Measurements from ENCODE around the gene BBC3. TPM values are rescaled to one million over a fixed set of nuclear protein-coding genes. Genes with fewer than 3 reads are reported as not detected.
A peak's percentile ranks its signal among the peaks of the same experiment; 100 is the strongest.

BBC3 gene
- total RNA-seq, 1 donor from 2014 or later, result 11.5 TPM

DNA sequence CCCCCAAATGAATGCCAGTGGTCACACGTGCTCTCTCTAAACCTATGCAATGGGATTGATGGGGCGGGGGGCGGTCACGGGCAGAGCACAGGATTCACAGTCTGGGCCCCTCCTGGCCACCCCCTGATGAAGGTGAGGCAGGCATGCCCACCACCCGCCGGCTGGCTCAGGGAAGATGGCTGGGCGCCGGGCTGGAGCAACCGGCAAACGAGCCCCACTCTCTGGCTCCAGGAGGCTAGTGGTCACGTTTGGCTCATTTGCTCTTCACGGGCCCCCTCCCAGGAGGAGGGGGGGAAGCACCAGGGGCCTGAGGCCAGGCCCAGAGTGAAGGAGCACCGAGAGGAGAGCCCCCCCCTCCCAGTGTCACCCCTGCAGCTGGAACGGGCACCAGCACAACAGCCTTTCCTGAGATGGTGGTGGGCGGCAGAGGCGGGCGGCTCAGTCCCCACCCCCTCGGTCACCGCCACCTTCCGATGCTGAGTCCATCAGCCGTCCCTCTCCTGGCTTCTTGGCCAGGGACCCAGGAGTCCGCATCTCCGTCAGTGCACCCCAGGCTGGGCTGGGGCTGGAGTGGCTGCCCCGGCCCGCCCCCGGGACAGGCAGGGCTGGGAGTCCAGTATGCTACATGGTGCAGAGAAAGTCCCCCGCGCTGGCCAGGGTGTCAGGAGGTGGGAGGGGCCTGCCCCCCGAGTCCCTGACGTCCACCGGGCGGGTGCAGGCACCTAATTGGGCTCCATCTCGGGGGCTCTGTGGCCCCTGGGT, 9.7 kb downstream of the BBC3 start:
- TF ChIP-seq, protein P1, sequence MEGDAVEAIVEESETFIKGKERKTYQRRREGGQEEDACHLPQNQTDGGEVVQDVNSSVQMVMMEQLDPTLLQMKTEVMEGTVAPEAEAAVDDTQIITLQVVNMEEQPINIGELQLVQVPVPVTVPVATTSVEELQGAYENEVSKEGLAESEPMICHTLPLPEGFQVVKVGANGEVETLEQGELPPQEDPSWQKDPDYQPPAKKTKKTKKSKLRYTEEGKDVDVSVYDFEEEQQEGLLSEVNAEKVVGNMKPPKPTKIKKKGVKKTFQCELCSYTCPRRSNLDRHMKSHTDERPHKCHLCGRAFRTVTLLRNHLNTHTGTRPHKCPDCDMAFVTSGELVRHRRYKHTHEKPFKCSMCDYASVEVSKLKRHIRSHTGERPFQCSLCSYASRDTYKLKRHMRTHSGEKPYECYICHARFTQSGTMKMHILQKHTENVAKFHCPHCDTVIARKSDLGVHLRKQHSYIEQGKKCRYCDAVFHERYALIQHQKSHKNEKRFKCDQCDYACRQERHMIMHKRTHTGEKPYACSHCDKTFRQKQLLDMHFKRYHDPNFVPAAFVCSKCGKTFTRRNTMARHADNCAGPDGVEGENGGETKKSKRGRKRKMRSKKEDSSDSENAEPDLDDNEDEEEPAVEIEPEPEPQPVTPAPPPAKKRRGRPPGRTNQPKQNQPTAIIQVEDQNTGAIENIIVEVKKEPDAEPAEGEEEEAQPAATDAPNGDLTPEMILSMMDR (IDR thresholded peaks at IDR 0.05), result no peak
- intact Hi-C loops (cut with micrococcal nuclease), result loop anchor here (10.0 kb wide), 1 partner anchor 436 kb away; the partner anchor contains the start of gene SLC1A5
- Mint-ChIP-seq H3K4me1 (peaks cover 4% of the 10 kb centered on the region), H3K27me3 (no peaks in the 10 kb centered on the region), H3K27ac (no peak overlapping the region), H3K9me3 (no peaks in the 10 kb centered on the region), H3K4me3 (no peak overlapping the region), H3K36me3 (ENCODE audit: low read depth) (no peaks in the 10 kb centered on the region)
- POLR2A ChIA-PET, result no interaction called here
- no peak for DNase-seq
- CTCF ChIA-PET, result interaction anchor here (2.2 kb wide), 1 partner anchor 23 kb away, joined by 7 read pairs; no protein-coding TSS in a partner anchor
- no peak for ATAC-seq (ENCODE audit: low read depth)

DNA sequence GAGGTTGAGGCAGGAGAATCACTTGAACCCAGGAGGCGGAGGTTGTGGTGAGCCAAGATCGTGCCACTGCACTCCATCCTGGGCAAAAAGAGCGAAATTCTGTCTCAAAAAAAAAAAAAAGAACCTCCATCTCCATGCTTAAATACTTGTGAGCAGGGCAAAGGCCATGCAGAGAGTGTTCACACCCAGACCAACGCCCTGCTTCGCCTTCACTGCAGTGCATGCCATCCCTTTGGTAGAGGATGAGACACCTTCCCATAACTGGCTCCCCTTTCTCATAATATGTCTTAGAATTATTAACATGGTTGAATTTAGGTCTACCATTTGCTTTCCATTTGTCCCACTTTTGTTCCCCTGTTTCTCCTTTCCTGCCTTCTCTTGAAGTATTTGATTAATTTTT, 15.4 kb downstream of the BBC3 start:
- Mint-ChIP-seq H3K4me1 (peaks cover 4% of the 10 kb centered on the region), H3K27me3 (no peaks in the 10 kb centered on the region), H3K4me3 (no peak overlapping the region), H3K27ac (no peak overlapping the region), H3K36me3 (ENCODE audit: low read depth) (peaks cover 3% of the 10 kb centered on the region), H3K9me3 (no peaks in the 10 kb centered on the region)
- ChIA-PET POLR2A (interaction anchor here (0.6 to 1.1 kb wide), 3 partner anchors 10 to 41 kb away, joined by 3 to 4 read pairs (median 3); partner anchors contain the start of gene CCDC9), CTCF (interaction anchor here (0.9 to 10.0 kb wide), 2 partner anchors 10 to 30 kb away, joined by 3 to 378 read pairs; no protein-coding TSS in a partner anchor)
- ATAC-seq (ENCODE audit: low read depth) (no peak), DNase-seq (no peak)
- intact Hi-C loops (cut with micrococcal nuclease), result no loop called here
- TF ChIP-seq, protein P1 (IDR thresholded peaks at IDR 0.05), result no peak

DNA sequence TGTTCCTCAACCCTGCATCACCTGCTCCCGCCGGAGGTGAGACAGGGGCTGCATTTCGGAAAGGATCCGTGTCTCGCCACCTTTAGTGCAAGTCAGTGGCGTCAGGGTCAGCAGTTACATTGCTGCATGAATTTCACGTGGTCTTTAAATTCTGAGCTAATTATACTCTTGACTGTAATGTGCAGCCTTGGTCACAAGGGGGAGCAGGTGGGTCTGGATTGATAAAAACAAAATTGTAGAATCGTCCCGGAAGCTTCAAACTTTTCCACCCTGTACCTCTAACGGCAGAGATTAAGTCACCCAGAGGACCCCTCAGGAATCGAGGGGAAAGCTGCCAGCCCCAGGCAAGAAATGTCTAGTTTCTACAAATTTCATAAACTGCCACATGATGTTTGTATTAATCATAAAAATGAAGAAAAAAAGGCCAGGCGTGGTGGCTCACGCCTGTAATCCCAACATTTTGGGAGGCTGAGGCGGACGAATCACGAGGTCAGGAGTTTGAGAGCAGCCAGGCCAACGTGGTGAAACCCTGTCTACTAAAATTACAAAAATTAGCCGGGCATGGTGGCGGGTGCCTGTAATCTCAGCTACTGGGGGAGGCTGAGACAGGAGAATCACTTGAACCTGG, 20.2 kb downstream of the BBC3 start:
- peaks cover 45% of the 10 kb centered on the region for H3K36me3 Mint-ChIP-seq (ENCODE audit: low read depth)
- intact Hi-C loops (cut with micrococcal nuclease), result loop anchor here (1.0 to 2.0 kb wide), 3 partner anchors 15 to 62 kb away; no protein-coding TSS in a partner anchor
- DNase-seq, result peak; percentile 53
- peak overlapping the region; percentile 87 for H3K27ac Mint-ChIP-seq
- ATAC-seq (ENCODE audit: low read depth), result peak; percentile 94
- no peaks in the 10 kb centered on the region for H3K27me3 Mint-ChIP-seq
- H3K9me3 Mint-ChIP-seq, result no peaks in the 10 kb centered on the region
- H3K4me1 Mint-ChIP-seq, result peaks cover 9% of the 10 kb centered on the region
- ChIA-PET CTCF (interaction anchor here (0.6 to 10.0 kb wide), 25 partner anchors 10 to 198 kb away, joined by 3 to 378 read pairs (median 5); partner anchors contain the start of genes CCDC9, DHX34 and ZC3H4), POLR2A (interaction anchor here (0.5 to 6.0 kb wide), 11 partner anchors 15 to 174 kb away, joined by 3 to 156 read pairs (median 9); partner anchors contain the start of genes CCDC9, DHX34, INAFM1 and ZC3H4)
- TF ChIP-seq, protein P1 (IDR thresholded peaks at IDR 0.05), result peak; percentile 83
- H3K4me3 Mint-ChIP-seq, result no peak overlapping the region

DNA sequence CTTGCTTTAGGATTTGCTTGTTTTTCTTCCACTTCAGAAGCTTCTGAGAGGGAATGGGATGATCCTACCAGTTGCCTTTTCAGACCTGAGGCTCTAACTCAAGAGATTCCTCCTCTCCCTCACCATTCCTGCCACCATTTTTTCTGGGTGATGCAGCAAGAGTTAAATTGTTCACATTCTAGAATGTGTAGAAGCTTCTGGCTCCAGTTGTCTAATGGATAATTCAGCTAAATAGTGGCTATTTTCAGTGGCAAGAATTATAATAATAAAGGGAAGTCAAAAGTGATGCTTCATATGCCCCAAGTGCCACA, 20.9 kb downstream of the BBC3 start:
- DNase-seq (no peak), ATAC-seq (ENCODE audit: low read depth) (no peak)
- TF ChIP-seq, protein P1 (IDR thresholded peaks at IDR 0.05), result no peak
- Mint-ChIP-seq H3K4me1 (peaks cover 9% of the 10 kb centered on the region), H3K9me3 (no peaks in the 10 kb centered on the region), H3K36me3 (ENCODE audit: low read depth) (peaks cover 52% of the 10 kb centered on the region), H3K27ac (peak overlapping the region; percentile 87), H3K27me3 (no peaks in the 10 kb centered on the region), H3K4me3 (no peak overlapping the region)
- intact Hi-C loops (cut with micrococcal nuclease), result loop anchor here (1.0 to 2.0 kb wide), 3 partner anchors 16 to 61 kb away; no protein-coding TSS in a partner anchor
- ChIA-PET POLR2A (interaction anchor here (1.0 to 6.0 kb wide), 11 partner anchors 16 to 139 kb away, joined by 3 to 156 read pairs (median 9); partner anchors contain the start of genes CCDC9, DHX34, INAFM1 and ZC3H4), CTCF (interaction anchor here (0.6 to 10.0 kb wide), 23 partner anchors 9 to 181 kb away, joined by 3 to 378 read pairs (median 5); partner anchors contain the start of genes CCDC9, DHX34 and ZC3H4)
